Endothelial cell of umbilical vein (primary cell): ENCODE results near the gene RALA. TPM values are rescaled to one million over a fixed set of nuclear protein-coding genes. Genes with fewer than 3 reads are reported as not detected.

Experiments
- BruUV-seq: library from RNA; stranded (reverse); fragments of 400-500 nt; replicated peaks from 2 replicates; lab custom pipeline; 2021; lab: Mats Ljungman, UMichigan
- CTCF ChIA-PET: fragments of 300-600, 350-600 bp; sonication (Branson Sonifier 250); formaldehyde crosslinking; loops from one replicate; lab custom pipeline; 2021; ENCODE audit warnings: antibody characterized with exemption, inconsistent platforms; lab: Charles Lee
- POLR2A ChIA-PET: fragments of 300-600, 350-600 bp; sonication (Branson Sonifier 250); formaldehyde crosslinking; loops from one replicate; lab custom pipeline; 2021; ENCODE audit warnings: antibody characterized with exemption, inconsistent platforms; lab: Charles Lee
- DNase-seq: peaks from one replicate; pipeline ENCODE4 v3.0.0-alpha.2; 2011; ENCODE audit warnings: low read depth, low spot score
- FAIRE-seq: peaks from 2 replicates; lab custom pipeline; 2011; peaks lifted over from hg19 to GRCh38; lab: Jason Lieb, UNC
- H2AFZ ChIP-seq: 2 replicates; pipeline ENCODE4 v1.6.0; 2012; ENCODE audit warnings: low read depth, low read length, control low read depth, inconsistent platforms
- H3K27ac ChIP-seq: 2 replicates; pipeline ENCODE4 v1.5.1; 2011; ENCODE audit warnings: low read depth, mild to moderate bottlenecking, control low read depth, low read length, moderate library complexity; ENCODE audit not compliant: insufficient read depth
- H3K27me3 ChIP-seq, 2 experiments: 2 replicates each; pipeline versions ENCODE4 v1.6.0 to v1.6.1; 2011; ENCODE audit warnings: low read length in 2 of 2, mixed read lengths in 1 of 2; ENCODE audit not compliant: control insufficient read depth in 2 of 2, insufficient read depth in 2 of 2
- H3K36me3 ChIP-seq, 2 experiments: 2 replicates in 1 of 2; 3 replicates in 1 of 2; pipeline ENCODE4 v1.5.1; 2011; ENCODE audit warnings: low read length in 2 of 2, mild to moderate bottlenecking in 1 of 2, moderate library complexity in 1 of 2; ENCODE audit not compliant: control insufficient read depth in 2 of 2, insufficient read depth in 2 of 2; ENCODE audit errors: extremely low read depth in 1 of 2
- H3K4me1 ChIP-seq: 3 replicates; pipeline ENCODE4 v1.5.1; 2011; ENCODE audit warnings: mild to moderate bottlenecking, low read length; ENCODE audit not compliant: control insufficient read depth, insufficient read depth; ENCODE audit errors: extremely low read depth
- H3K4me2 ChIP-seq: 2 replicates; pipeline ENCODE4 v1.6.1; 2011; ENCODE audit warnings: low read length, control low read depth, mixed read lengths; ENCODE audit not compliant: insufficient read depth
- H3K4me3 ChIP-seq, 3 experiments: fragments of 200-600 bp in 1 of 3; sonication (generic), shearing (Covaris generic) in 1 of 3; replicated peaks in 1 of 3; 2 replicates each; pipeline ENCODE4 v1.5.1; 2011 to 2016; ENCODE audit warnings: control low read depth in 3 of 3, low read length in 3 of 3, mild to moderate bottlenecking in 2 of 3, inconsistent platforms in 1 of 3, low read depth in 1 of 3, moderate library complexity in 1 of 3; ENCODE audit not compliant: insufficient read depth in 1 of 3
- H3K79me2 ChIP-seq: 2 replicates; pipeline ENCODE4 v1.6.0; 2012; ENCODE audit warnings: low read length, inconsistent platforms; ENCODE audit not compliant: control insufficient read depth, insufficient read depth
- H3K9ac ChIP-seq: replicated peaks from 2 replicates; pipeline ENCODE3; 2011; ENCODE audit warnings: low read length, control low read depth; ENCODE audit not compliant: insufficient read depth; ENCODE audit errors: extremely low read depth
- H3K9me1 ChIP-seq: replicated peaks from 3 replicates; pipeline ENCODE4 v1.6.0; 2011; ENCODE audit warnings: mild to moderate bottlenecking, low read length; ENCODE audit not compliant: control insufficient read depth, insufficient read depth; ENCODE audit errors: extremely low read depth
- H3K9me3 ChIP-seq: replicated peaks from 2 replicates; pipeline ENCODE4 v1.5.1; 2012; ENCODE audit warnings: low read length, inconsistent platforms; ENCODE audit not compliant: control insufficient read depth, insufficient read depth
- H4K20me1 ChIP-seq: replicated peaks from 2 replicates; pipeline ENCODE3; 2011; ENCODE audit warnings: mild to moderate bottlenecking, low read length; ENCODE audit not compliant: control insufficient read depth, insufficient read depth; ENCODE audit errors: extremely low read depth
- EZH2 ChIP-seq: IDR thresholded peaks from 2 replicates; pipeline ENCODE4 v1.6.1; 2012; ENCODE audit warnings: borderline replicate concordance, low read depth, mild to moderate bottlenecking, moderate library complexity, low read length, inconsistent platforms; ENCODE audit not compliant: severe bottlenecking
- FOS ChIP-seq: IDR thresholded peaks from 2 replicates; pipeline ENCODE4 v1.6.1; 2011; ENCODE audit warnings: mild to moderate bottlenecking, low read length, moderate library complexity, borderline replicate concordance; ENCODE audit not compliant: insufficient read depth
- GATA2 ChIP-seq: IDR thresholded peaks from 2 replicates; pipeline ENCODE4 v1.7.0; 2011; ENCODE audit warnings: low read depth, mild to moderate bottlenecking, moderate library complexity, mixed read lengths, low read length; ENCODE audit not compliant: insufficient read length, insufficient read depth
- JUN ChIP-seq: IDR thresholded peaks from 2 replicates; pipeline ENCODE4 v1.6.1; 2011; ENCODE audit warnings: borderline replicate concordance, low read depth; ENCODE audit not compliant: insufficient read length, insufficient read depth
- MYC ChIP-seq: IDR thresholded peaks from one replicate; pipeline ENCODE4 v1.6.1; 2011; ENCODE audit warnings: mild to moderate bottlenecking, low read depth, low read length
- POLR2A ChIP-seq: IDR thresholded peaks from 2 replicates; pipeline ENCODE4 v1.6.1; 2012; ENCODE audit warnings: low read depth, mild to moderate bottlenecking, control low read depth, low read length
- POLR2AphosphoS5 ChIP-seq: IDR thresholded peaks from 2 replicates; pipeline ENCODE4 v1.6.1; 2012; ENCODE audit warnings: low read depth, mild to moderate bottlenecking, control low read depth, low read length, moderate library complexity; ENCODE audit not compliant: insufficient read depth
- dilution Hi-C: fragments of 300-500 bp; cut with MboI; formaldehyde crosslinking; loops from one replicate; pipeline ENCODE4 v1.15.0; 2019; ENCODE audit warnings: low sequenced_read_pairs; ENCODE audit not compliant: extremely low pct_ligation_motif_present
- intact Hi-C: fragments of 100-400 bp; cut with micrococcal nuclease; formaldehyde crosslinking; loops from one replicate; pipeline ENCODE4 v1.10.0; 2022
- polyA plus RNA-seq, 4 experiments: library from polyadenylated mRNA; depleted of rRNA in 3 of 4; stranded (reverse) in 3 of 4; unstranded in 1 of 4; fragments of >200 nt; gene quantifications; 2 replicates each; pipeline versions ENCODE4 v1.2.1 to v1.2.3, GENCODE V29; 2011 to 2012; ENCODE audit warnings: missing spikeins in 1 of 4
- total RNA-seq: library from RNA; stranded (reverse); gene quantifications from 2 replicates; pipeline ENCODE4 v1.2.3, GENCODE V29; 2021
- TF ChIP-seq, protein P1 (sequence below): IDR thresholded peaks from 2 replicates; pipeline ENCODE4 v1.6.1; 2011; ENCODE audit not compliant: insufficient read depth, insufficient read length
- TF ChIP-seq, protein P2 (sequence below), 2 donors: IDR thresholded peaks; 1 replicate in 1 of 2; 2 replicates in 1 of 2; pipeline ENCODE4 v1.5.1; 2011; ENCODE audit warnings: low read length in 2 of 2, mild to moderate bottlenecking in 2 of 2, moderate library complexity in 2 of 2, control low read depth in 1 of 2, inconsistent platforms in 1 of 2, low read depth in 1 of 2; ENCODE audit not compliant: insufficient read depth in 1 of 2; ENCODE audit errors: extremely low read depth in 1 of 2

RALA gene
- total and polyA plus RNA-seq, 2 donors (not counting 3 experiments of a cell fraction or from before 2014, with no cell fraction given): 91.1 to 191 TPM

DNA sequence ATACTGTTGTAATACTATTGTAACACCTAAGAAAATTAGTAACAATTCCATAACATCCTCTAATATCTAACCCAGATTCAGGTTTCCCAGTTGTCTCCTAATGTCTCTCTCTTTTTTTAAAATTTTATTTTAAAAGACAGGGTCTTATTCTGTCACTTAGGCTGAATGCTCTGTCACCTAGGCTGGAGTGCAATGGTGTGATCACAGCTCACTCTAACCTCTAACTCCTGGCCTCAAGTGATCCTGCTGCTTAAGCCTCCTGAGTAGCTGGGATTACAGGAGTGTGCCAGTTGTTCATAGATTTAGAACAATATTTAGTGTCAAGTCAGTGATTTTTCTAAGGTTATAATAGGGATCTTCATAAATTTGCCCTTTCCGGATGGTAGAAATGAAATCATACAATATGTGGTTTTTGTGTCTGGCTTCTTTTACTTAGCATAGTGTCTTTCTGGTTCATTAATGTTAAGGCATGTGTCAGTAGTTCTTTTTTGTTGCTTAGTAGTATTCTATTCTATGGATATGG, 14.7 kb downstream of the RALA start:
- no peak overlapping the region for H3K9ac ChIP-seq
- no peak overlapping the region for H3K4me3 ChIP-seq
- no peak overlapping the region for H3K4me2 ChIP-seq
- H3K27ac ChIP-seq: no peak overlapping the region
- dilution Hi-C loops (no loop called here), intact Hi-C loops (no loop called here)
- H3K36me3 ChIP-seq: peaks cover 2 to 10% of the 10 kb centered on the region in 2 experiments
- ChIA-PET CTCF (interaction anchor here (0.8 to 1.9 kb wide), 2 partner anchors 13 to 58 kb away, joined by 3 to 13 read pairs; no protein-coding TSS in a partner anchor), POLR2A (no interaction called here)
- H3K9me1 ChIP-seq: peaks cover 4% of the 10 kb centered on the region
- H2AFZ ChIP-seq: no peak overlapping the region
- FAIRE-seq: no peak
- peaks cover 41% of the 10 kb centered on the region for H3K4me1 ChIP-seq
- DNase-seq: no peak
- BruUV-seq: no TSS peak
- no peaks in the 10 kb centered on the region for H3K9me3 ChIP-seq
- peaks cover 36% of the 10 kb centered on the region for H4K20me1 ChIP-seq
- no peaks in the 10 kb centered on the region for H3K27me3 ChIP-seq
- TF ChIP-seq EZH2 (no peak), POLR2AphosphoS5 (no peak), MYC (no peak), JUN (no peak), FOS (no peak), GATA2 (no peak), POLR2A (no peak)
- TF ChIP-seq, protein P1, sequence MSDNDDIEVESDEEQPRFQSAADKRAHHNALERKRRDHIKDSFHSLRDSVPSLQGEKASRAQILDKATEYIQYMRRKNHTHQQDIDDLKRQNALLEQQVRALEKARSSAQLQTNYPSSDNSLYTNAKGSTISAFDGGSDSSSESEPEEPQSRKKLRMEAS: no peak
- TF ChIP-seq, protein P2, sequence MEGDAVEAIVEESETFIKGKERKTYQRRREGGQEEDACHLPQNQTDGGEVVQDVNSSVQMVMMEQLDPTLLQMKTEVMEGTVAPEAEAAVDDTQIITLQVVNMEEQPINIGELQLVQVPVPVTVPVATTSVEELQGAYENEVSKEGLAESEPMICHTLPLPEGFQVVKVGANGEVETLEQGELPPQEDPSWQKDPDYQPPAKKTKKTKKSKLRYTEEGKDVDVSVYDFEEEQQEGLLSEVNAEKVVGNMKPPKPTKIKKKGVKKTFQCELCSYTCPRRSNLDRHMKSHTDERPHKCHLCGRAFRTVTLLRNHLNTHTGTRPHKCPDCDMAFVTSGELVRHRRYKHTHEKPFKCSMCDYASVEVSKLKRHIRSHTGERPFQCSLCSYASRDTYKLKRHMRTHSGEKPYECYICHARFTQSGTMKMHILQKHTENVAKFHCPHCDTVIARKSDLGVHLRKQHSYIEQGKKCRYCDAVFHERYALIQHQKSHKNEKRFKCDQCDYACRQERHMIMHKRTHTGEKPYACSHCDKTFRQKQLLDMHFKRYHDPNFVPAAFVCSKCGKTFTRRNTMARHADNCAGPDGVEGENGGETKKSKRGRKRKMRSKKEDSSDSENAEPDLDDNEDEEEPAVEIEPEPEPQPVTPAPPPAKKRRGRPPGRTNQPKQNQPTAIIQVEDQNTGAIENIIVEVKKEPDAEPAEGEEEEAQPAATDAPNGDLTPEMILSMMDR (IDR thresholded peaks at IDR 0.05; ENCODE audit: extremely low read depth in 1 of 2, insufficient read depth in 1 of 2, low read depth in 1 of 2, low read length in 2 of 2): no peak
- H3K79me2 ChIP-seq: peaks cover 100% of the 10 kb centered on the region
